Measurements from ENCODE around the gene PPP2CA.

PPP2CA gene

DNA sequence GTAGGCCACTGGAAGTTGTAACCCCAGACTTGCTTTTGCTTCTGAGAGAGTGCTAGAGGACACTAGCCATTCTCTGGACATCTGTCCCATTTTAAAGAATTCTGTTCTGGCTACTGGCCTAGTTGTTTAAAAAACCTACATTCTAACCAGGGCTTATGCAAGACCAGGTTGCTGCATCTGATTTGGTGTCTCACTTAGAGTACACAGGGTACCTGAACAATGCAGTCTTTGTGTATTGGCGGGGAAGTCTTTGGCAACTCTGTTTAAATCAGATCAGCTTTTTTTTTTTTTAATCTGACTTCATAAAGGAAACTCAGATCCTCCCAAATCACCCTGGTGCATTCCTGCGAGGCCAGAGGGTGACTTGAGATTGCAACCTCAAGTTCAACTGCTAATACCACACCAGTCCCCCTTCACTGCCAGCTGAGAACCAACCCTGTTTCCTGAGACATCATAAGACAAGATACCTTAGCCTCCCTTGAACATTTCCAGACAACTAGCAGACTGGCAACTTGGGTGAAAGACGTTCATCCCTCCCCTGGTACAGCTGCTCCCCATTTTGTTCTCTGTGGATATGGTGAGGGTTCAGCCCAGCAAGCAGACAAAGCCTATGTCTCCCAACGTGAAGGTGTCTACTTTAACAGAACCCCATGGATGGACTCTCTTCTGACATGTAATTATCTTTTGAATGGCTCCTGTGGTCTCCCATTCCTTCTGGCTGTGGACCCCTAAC, 76.1 kb downstream of the PPP2CA start:
- Histone ChIP-seq H3K36me3 (peaks cover 98% of the 10 kb centered on the region), H3K27me3 (no peaks in the 10 kb centered on the region), H3K4me3 (no peak overlapping the region), H3K4me1 (no peaks in the 10 kb centered on the region), H3K27ac (no peak overlapping the region), H3K4me2 (no peak overlapping the region), H3K9ac (no peak overlapping the region), H3K9me3 (no peaks in the 10 kb centered on the region), H4K20me1 (peaks cover 97% of the 10 kb centered on the region)
- no peak for TF ChIP-seq Cebpa-rat (IDR thresholded peaks at IDR 0.05)

DNA sequence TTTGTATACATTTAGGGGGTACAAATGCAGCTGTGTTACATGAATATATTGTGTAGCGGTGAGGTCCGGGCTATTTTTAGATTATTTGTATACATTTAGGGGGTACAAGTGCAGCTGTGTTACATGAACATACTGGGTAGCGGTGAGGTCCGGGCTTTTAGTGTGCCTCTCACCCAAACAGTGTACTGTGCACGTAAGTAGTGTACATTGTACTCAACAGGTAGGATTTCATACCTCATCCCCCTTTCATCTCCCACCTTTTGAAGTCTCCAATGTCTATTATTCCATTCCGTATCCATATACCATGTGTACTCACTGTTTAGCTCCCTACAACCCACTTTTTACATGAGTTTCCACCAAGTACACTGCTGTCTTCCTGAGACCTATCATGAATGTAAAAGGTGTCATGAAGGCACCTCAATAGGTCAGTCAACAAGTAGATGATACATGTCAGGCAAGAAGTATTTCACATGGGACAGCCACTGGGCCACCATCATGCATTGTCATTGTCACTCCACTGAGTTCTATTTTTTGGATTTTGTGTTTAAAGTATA, 76.8 kb downstream of the PPP2CA start:
- Histone ChIP-seq H3K4me3 (no peak overlapping the region), H3K9me3 (no peaks in the 10 kb centered on the region), H4K20me1 (peaks cover 97% of the 10 kb centered on the region), H3K4me2 (no peak overlapping the region), H3K36me3 (peaks cover 98% of the 10 kb centered on the region), H3K4me1 (no peaks in the 10 kb centered on the region), H3K9ac (no peak overlapping the region), H3K27me3 (no peaks in the 10 kb centered on the region), H3K27ac (no peak overlapping the region)
- TF ChIP-seq Cebpa-rat (IDR thresholded peaks at IDR 0.05): no peak

DNA sequence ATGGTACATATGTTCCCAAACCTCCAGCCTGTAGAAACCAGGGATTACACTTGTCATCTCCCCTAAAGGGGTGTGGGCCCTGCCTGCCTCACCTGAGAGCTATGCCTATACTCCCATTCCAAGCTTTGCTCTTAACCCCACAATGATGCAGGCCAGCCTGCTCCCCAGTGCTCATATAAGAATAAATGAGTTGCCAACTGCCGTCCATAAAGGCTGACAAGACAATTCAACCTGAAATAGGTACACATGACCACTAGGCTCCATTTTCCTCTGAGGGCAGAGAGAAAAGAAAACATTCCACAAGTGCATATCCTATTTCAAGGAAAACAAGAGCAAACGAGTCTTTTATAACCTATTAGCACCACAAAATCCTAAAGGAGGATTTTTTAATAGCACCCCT, 77.6 kb downstream of the PPP2CA start:
- TF ChIP-seq Cebpa-rat (IDR thresholded peaks at IDR 0.05): no peak
- Histone ChIP-seq H3K9me3 (no peaks in the 10 kb centered on the region), H3K4me1 (no peaks in the 10 kb centered on the region), H3K27ac (no peak overlapping the region), H3K4me3 (no peak overlapping the region), H4K20me1 (peaks cover 97% of the 10 kb centered on the region), H3K36me3 (peaks cover 98% of the 10 kb centered on the region), H3K27me3 (no peaks in the 10 kb centered on the region), H3K9ac (no peak overlapping the region; the same call in 1 of the 2 replicates), H3K4me2 (no peak overlapping the region)

DNA sequence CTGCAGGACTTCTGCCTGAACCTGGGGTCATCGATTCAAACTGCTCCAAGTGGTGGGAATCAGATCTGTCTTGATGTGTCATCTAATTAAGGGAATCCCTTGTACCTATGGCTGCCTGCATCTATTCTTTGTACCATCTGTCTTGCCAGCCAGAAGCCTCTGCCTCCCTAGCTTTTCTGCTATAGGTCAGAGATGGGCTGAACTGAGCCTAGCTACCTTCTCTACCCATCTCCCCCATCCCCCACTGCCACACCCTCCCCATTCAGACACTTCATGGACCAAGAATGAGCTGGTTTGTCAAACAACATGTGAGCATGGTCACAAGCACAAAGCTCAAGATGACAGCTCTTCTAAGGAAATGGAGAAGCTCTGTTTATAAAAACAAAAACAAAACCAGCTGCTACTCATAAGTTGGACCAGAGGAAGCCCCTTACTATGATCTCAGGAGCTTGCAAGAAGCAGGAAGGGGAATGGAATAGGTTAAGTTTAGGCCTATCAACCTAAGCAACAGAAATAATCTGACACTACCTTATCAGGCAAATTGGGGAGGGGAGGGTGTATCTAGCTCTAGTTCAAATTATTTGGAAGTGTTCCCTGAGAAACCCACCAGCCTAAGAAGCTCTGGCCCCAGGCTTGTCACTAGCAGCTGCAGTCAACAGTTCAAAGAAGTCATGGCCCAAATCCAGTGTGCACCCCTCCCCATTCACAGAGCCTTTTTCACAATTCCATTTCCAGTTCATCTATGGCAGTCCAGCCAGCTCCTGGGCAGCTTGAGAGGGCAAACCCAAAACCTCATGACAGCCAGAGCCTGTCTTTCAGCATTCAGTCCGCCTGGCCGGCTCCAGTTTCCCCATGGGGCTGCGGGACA, 79.0 kb downstream of the PPP2CA start:
- no peak overlapping the region for H3K4me3 ChIP-seq
- no peaks in the 10 kb centered on the region for H3K4me1 ChIP-seq
- H3K9ac ChIP-seq: no peak overlapping the region; the same call in 1 of the 2 replicates
- peaks cover 97% of the 10 kb centered on the region for H4K20me1 ChIP-seq
- H3K9me3 ChIP-seq: no peaks in the 10 kb centered on the region
- no peaks in the 10 kb centered on the region for H3K27me3 ChIP-seq
- no peak overlapping the region for H3K27ac ChIP-seq
- no peak for TF ChIP-seq Cebpa-rat (IDR thresholded peaks at IDR 0.05)
- no peak overlapping the region for H3K4me2 ChIP-seq
- H3K36me3 ChIP-seq: peaks cover 96% of the 10 kb centered on the region

DNA sequence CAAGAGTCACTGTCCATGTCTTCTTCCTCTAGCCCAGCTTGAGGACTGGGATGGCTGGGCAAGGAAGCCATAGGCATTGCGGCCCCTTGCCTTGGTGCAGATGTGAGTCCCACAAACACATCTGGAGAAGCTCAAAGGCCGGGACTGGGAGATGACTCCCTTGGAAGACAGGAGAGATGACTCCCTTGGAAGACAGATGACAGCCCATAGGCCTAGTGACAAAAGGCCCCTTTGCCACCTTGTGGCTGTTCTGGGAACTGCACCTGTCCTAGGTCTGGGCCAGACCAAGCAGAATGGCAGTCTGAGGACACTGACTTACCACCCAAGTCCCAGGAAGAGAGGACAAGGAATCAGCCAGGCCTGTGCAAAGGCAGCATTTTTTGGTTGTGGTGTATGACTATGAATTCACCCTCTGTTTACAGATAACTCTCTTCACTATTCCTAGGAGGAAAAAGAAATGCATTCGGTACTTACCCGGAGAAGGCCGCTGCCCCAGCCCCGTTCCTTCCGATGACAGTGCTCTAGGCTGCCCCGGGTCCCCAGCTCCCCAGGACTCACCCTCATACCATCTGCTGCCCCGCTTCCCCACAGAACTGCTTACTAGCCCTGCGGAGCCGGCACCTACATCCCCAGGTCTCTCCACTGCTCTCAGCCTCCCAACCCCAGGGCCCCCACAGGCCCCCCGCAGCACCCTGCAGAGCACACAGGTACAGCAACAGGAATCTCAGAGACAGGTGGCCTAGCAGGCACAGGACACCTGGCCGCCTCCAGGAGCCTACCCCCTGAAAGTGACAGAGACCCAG, 79.9 kb downstream of the PPP2CA start:
- TF ChIP-seq Cebpa-rat (IDR thresholded peaks at IDR 0.05): no peak
- Histone ChIP-seq H3K4me3 (no peak overlapping the region), H3K4me2 (no peak overlapping the region), H3K4me1 (peaks cover 7% of the 10 kb centered on the region), H3K9me3 (no peaks in the 10 kb centered on the region), H3K27me3 (no peaks in the 10 kb centered on the region), H3K27ac (no peak overlapping the region), H3K9ac (no peak overlapping the region), H4K20me1 (peaks cover 100% of the 10 kb centered on the region), H3K36me3 (peaks cover 97% of the 10 kb centered on the region)

DNA sequence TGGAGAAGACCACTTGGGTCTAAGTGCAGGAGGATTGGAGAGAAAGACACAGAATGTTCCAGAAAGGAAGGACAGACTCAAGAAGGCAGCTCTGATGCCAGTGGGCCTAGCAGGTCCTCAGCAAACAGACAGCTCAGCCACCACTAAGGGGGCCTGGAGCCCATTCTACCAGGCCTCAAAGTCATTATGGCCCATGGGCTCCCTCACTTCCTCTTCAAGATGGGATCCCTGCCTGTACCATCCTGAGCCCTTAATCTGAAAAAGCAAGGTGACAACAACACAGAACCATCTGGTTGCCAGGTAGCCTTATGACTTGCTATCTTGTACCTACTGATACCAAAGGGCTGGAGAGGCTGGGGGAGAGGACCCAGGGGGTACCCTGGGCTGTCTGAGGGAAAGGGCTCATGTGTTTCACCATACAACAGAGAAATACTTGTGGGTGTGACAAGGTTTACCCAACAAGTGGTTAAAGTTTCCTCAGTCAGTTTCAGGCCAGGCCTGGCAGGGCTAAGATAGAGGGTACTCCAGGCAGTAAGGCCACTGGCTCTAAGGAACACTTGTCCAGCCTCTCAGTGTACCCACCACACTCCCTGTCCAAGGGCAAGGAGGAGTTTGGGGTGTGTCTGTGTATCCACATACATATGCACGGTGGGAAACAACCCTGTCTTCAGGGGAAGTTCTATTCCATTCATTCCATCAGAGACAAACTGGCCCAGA, 80.7 kb downstream of the PPP2CA start:
- no peaks in the 10 kb centered on the region for H3K9me3 ChIP-seq
- no peak overlapping the region for H3K4me2 ChIP-seq
- no peak for TF ChIP-seq Cebpa-rat (IDR thresholded peaks at IDR 0.05)
- H3K4me1 ChIP-seq: peaks cover 15% of the 10 kb centered on the region
- H4K20me1 ChIP-seq: peaks cover 100% of the 10 kb centered on the region
- H3K36me3 ChIP-seq: peaks cover 94% of the 10 kb centered on the region
- no peaks in the 10 kb centered on the region for H3K27me3 ChIP-seq
- H3K27ac ChIP-seq: no peak overlapping the region
- no peak overlapping the region for H3K4me3 ChIP-seq
- no peak overlapping the region for H3K9ac ChIP-seq
